ENCODE data around the gene HS2ST1. TPM values are rescaled to one million over a fixed set of nuclear protein-coding genes. Genes with fewer than 3 reads are reported as not detected.
A peak's percentile ranks its signal among the peaks of the same experiment; 100 is the strongest.
"Not testable (repeated sequence)": the region's sequence is repeated elsewhere in the genome, so short reads cannot be mapped to it uniquely, and the experiment has no call there.

Gene HS2ST1
- total RNA-seq, 1 donor from 2014 or later, result 8.7 TPM

- no peak for TF ChIP-seq CTCF (conservative IDR thresholded peaks at IDR 0.05; ENCODE audit: low read depth, low read length)
Observed at GRCh38 chr1:87007323-87007722, 92.9 kb downstream of the HS2ST1 start.

DNA sequence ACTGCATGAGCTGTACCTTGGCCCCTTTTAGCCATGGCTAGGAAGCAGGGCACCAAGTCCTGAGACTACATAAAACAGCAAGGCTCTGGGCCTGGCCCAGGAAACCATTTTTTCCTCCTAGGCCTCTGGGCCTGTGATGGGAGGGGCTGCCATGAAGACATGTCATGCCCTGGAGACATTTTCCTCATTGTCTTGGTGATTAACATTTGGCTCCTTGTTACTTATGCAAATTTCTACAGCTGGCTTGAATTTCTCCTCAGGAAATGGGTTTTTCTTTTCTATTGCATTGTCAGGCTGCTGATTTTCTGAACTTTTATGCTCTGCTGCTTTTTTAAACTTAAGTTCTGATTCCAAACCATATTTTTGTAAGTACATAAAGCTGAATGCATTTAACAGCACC, 99.0 kb downstream of the HS2ST1 start:
- H3K4me3 ChIP-seq (ENCODE audit: low read depth, low read length); DNase-seq (ENCODE audit: low read depth): not testable (repeated sequence)

More at GRCh38 chr1:87007323-87007722, 92.9 kb downstream of the HS2ST1 start:
- H3K4me3 ChIP-seq (ENCODE audit: low read depth, low read length), result no peak overlapping the region
- DNase-seq (ENCODE audit: low read depth), result no peak

GRCh38 chr1:87017998-87018672, 103.7 kb downstream of the HS2ST1 start:
- no peak for DNase-seq (ENCODE audit: low read depth)
- TF ChIP-seq CTCF (conservative IDR thresholded peaks at IDR 0.05; ENCODE audit: low read depth, low read length), result no peak

DNA sequence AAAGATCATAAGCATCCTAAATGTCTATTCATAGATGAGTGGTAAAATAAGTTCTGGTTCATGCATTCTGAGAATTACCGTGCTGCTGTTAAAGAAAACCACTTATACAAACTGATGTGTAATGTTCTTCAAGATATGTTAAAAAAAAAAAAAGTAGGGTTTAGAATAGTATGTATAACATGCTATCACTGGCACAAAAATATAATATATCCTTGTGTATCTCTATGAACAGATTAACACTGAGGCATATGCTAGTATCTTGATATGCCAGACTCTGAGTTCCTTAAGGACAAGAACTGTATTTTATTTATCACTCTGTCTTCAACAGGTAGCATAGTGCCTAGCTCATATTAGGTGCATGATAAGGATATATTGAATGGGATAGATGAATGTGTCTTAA, 108.9 kb downstream of the HS2ST1 start:
- no peak for DNase-seq (ENCODE audit: low read depth)
- H3K4me3 ChIP-seq (ENCODE audit: low read depth, low read length), result no peak overlapping the region
- no peak for TF ChIP-seq CTCF (conservative IDR thresholded peaks at IDR 0.05; ENCODE audit: low read depth, low read length)

More at GRCh38 chr1:87017998-87018672, 103.7 kb downstream of the HS2ST1 start:
- H3K4me3 ChIP-seq (ENCODE audit: low read depth, low read length), result no peak overlapping the region

GRCh38 chr1:87024936-87025540, 110.6 kb downstream of the HS2ST1 start:
- no peak overlapping the region for H3K4me3 ChIP-seq (ENCODE audit: low read depth, low read length)
- TF ChIP-seq CTCF (conservative IDR thresholded peaks at IDR 0.05; ENCODE audit: low read depth, low read length), result peak; percentile 76
- DNase-seq (ENCODE audit: low read depth), result peak; percentile 4

DNA sequence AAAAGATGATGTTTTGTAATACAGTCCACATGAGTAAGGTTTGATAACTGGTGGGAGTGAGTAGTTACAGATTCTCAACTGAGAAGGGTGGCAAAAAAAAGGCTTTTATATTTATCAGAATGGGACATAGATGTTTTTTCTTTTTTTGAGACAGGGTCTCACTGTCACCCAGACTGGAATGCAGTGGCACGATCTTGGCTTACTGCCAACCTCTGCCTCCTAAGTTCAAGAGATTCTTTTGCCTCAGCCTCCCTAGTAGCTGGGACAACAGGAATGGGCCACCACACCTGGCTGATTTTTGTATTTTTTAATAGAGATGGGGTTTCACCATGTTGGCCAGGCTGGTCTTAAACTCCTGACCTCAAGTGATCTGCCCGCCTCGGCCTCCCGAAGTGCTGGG, 113.1 kb downstream of the HS2ST1 start:
- not testable (repeated sequence) for H3K4me3 ChIP-seq (ENCODE audit: low read depth, low read length); DNase-seq (ENCODE audit: low read depth)

- H3K4me3 ChIP-seq (ENCODE audit: low read depth, low read length), result no peak overlapping the region
- no peak for DNase-seq (ENCODE audit: low read depth)
- TF ChIP-seq CTCF (conservative IDR thresholded peaks at IDR 0.05; ENCODE audit: low read depth, low read length), result no peak
Observed at GRCh38 chr1:87028576-87028975, 114.1 kb downstream of the HS2ST1 start.

Data from epithelial cell of proximal tubule (primary cell).